Measurements from ENCODE around the gene KPNA3. TPM values are rescaled to one million over a fixed set of nuclear protein-coding genes. Genes with fewer than 3 reads are reported as not detected.

KPNA3 gene
- total RNA-seq, 1 donor = 46.6 TPM

DNA sequence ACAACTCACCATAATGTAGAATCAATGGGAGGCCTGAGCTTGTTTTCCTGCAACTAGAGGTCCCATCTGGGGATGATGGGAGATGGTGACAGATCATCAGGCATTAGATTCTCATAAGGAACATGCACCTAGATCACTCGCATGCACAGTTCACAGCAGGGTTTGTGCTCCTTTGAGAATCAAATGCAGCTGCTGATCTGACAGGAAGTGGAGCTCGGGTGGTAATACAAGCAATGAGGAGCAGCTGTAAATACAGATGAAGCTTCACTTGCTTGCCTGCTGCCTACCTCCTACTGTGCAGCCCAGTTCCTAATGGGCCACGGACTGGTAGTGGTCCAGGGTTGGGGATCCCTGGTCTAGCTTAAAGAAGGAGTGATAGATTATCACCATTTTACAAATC is 33.0 kb downstream of the KPNA3 start:
- H3K4me3 ChIP-seq (ENCODE audit: low read depth, low read length) = no peak overlapping the region
- no peak for DNase-seq (ENCODE audit: low read depth)
- no peak for TF ChIP-seq CTCF (IDR thresholded peaks at IDR 0.05; ENCODE audit: insufficient read depth, low read length)

GRCh38 chr13:49756263-49756662 is 36.2 kb downstream of the KPNA3 start:
- TF ChIP-seq CTCF (IDR thresholded peaks at IDR 0.05; ENCODE audit: insufficient read depth, low read length) = no peak
- no peak for DNase-seq (ENCODE audit: low read depth)

GRCh38 chr13:49754146-49754545 is 38.3 kb downstream of the KPNA3 start:
- no peak overlapping the region for H3K4me3 ChIP-seq (ENCODE audit: low read depth, low read length)
- TF ChIP-seq CTCF (IDR thresholded peaks at IDR 0.05; ENCODE audit: insufficient read depth, low read length) = no peak
- DNase-seq (ENCODE audit: low read depth) = no peak

More at GRCh38 chr13:49756263-49756662, 36.2 kb downstream of the KPNA3 start:
- no peak overlapping the region for H3K4me3 ChIP-seq (ENCODE audit: low read depth, low read length)

DNA sequence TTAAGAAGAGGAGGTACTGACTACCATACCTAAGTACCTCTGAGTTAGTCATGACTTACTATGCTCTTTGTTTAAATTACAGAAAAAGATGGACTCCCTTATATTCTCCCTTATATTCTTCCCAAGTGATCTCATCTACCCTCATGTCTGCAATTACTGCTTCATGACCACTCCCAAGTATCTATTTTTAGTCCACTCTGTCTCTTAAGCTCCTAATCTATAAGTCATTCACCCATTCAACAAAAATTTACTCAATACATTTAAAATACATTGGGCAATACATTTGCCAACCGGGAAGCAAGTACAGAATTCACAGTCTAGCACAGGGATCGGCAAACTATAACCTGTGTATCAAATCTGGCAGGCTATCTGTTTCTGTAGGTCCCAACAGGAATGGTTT is 42.6 kb downstream of the KPNA3 start:
- no peak for TF ChIP-seq CTCF (IDR thresholded peaks at IDR 0.05; ENCODE audit: insufficient read depth, low read length)
- peak; percentile 4 for DNase-seq (ENCODE audit: low read depth)
- no peak overlapping the region for H3K4me3 ChIP-seq (ENCODE audit: low read depth, low read length)

GRCh38 chr13:49746111-49746510 is 46.4 kb downstream of the KPNA3 start:
- DNase-seq (ENCODE audit: low read depth) = no peak
- H3K4me3 ChIP-seq (ENCODE audit: low read depth, low read length) = no peak overlapping the region
- no peak for TF ChIP-seq CTCF (IDR thresholded peaks at IDR 0.05; ENCODE audit: insufficient read depth, low read length)

DNA sequence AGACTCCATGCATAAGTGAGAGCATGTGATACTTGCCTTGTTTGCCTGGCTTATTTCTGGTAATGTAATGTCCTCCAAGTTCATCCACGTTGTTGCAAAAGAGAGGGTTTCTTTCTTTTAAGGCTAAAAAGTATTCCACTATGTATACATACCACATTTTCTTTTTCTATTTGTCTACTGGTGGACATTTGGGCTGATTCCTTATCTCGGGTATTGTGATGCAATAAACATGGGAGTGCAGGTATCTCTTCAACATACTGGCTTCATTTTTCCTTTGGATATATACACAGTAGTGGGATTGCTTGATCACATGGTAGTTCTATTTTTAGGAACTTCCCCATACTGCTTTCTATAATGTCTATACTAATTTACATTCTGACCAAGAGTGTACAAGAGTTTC is 51.6 kb downstream of the KPNA3 start:
- no peak for TF ChIP-seq CTCF (IDR thresholded peaks at IDR 0.05; ENCODE audit: insufficient read depth, low read length)
- H3K4me3 ChIP-seq (ENCODE audit: low read depth, low read length) = no peak overlapping the region
- DNase-seq (ENCODE audit: low read depth) = no peak

- H3K4me3 ChIP-seq (ENCODE audit: low read depth, low read length) = no peak overlapping the region
- no peak for TF ChIP-seq CTCF (IDR thresholded peaks at IDR 0.05; ENCODE audit: insufficient read depth, low read length)
- no peak for DNase-seq (ENCODE audit: low read depth)
Measured at GRCh38 chr13:49739498-49740187, 52.8 kb downstream of the KPNA3 start.

All from fibroblast of the aortic adventitia (primary cell).